ENCODE data around the gene ENTPD7.

ENTPD7 gene

GRCh38 chr10:99661377-99661763, 2.1 kb downstream of the ENTPD7 start:
- H3K4me3 Mint-ChIP-seq: peak overlapping the region; percentile 42 to 65 (median 51)
- no peak for TF ChIP-seq CTCF (IDR thresholded peaks at IDR 0.05; ENCODE audit: unreplicated experiment in 3 of 3)
- H3K27me3 Mint-ChIP-seq (ENCODE audit: low read depth): peaks cover 23% of the 10 kb centered on the region
- H3K27ac Mint-ChIP-seq: no peak overlapping the region
- H3K36me3 Mint-ChIP-seq (ENCODE audit: low read depth): peaks cover 19% of the 10 kb centered on the region
- peaks cover 17% of the 10 kb centered on the region for H3K4me1 Mint-ChIP-seq
- H3K9me3 Mint-ChIP-seq: no peaks in the 10 kb centered on the region

GRCh38 chr10:99665304-99665703, 6.0 kb downstream of the ENTPD7 start:
- peaks cover 33% of the 10 kb centered on the region for H3K36me3 Mint-ChIP-seq (ENCODE audit: low read depth)
- no peaks in the 10 kb centered on the region for H3K27me3 Mint-ChIP-seq (ENCODE audit: low read depth)
- TF ChIP-seq CTCF (IDR thresholded peaks at IDR 0.05; ENCODE audit: unreplicated experiment in 3 of 3): no peak
- no peak overlapping the region for H3K27ac Mint-ChIP-seq
- no peaks in the 10 kb centered on the region for H3K9me3 Mint-ChIP-seq
- H3K4me1 Mint-ChIP-seq: peaks cover under 1% of the 10 kb centered on the region
- H3K4me3 Mint-ChIP-seq: no peak overlapping the region

DNA sequence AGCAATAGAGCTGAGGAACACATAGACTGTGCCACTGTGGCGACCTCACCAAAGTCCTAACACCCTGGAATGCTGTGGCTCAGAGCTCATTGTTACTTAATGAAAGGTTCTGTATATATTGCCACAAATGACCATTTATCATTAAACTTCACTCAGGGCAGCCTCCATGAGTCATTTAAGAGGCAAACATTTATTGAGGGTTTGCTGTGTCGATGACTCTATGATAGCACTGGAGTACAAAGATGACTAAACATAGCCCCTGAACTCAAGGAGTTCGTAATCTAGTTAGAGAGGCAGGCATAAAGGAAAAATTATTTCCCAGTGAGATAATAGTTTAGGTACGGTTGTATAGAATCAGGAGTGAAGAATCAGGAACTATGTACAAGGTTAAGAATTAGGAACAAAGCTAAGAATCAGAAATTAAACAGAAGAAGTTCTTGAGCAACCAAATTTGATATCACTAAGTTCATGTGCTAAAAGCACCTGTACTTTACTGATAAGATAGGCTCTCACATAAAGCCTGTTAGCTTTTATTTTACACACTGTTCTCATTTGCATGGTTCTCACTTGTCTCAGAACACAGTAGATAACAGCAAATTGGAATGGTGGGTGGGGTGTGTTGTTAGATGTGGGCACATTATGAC, 7.9 kb downstream of the ENTPD7 start:
- Mint-ChIP-seq H3K36me3 (ENCODE audit: low read depth) (peaks cover 33% of the 10 kb centered on the region), H3K9me3 (no peaks in the 10 kb centered on the region), H3K4me1 (no peaks in the 10 kb centered on the region), H3K4me3 (no peak overlapping the region), H3K27ac (no peak overlapping the region), H3K27me3 (ENCODE audit: low read depth) (no peaks in the 10 kb centered on the region)
- TF ChIP-seq CTCF (IDR thresholded peaks at IDR 0.05; ENCODE audit: unreplicated experiment in 3 of 3): no peak

DNA sequence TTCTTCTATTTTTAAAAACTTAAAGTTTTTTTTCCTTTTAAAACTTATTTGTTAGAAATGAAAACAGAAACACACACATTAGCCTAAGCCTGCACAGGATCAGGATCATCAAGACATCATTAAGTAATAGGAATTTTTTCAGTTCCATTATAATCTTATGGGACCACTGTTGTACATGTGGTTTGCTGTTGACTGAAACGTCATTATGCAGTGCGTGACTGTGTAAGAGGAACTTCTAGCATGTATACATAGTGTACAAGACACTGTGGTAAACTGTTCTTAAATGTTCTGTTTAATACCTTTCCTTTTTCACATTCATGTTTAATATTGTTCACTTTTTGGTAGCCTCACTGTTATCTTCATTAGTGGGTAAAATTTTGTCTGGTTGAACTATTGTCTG, 12.1 kb downstream of the ENTPD7 start:
- peaks cover 12% of the 10 kb centered on the region for H3K4me1 Mint-ChIP-seq
- H3K27ac Mint-ChIP-seq: no peak overlapping the region
- no peak for TF ChIP-seq CTCF (IDR thresholded peaks at IDR 0.05; ENCODE audit: unreplicated experiment in 3 of 3)
- H3K27me3 Mint-ChIP-seq (ENCODE audit: low read depth): no peaks in the 10 kb centered on the region
- H3K36me3 Mint-ChIP-seq (ENCODE audit: low read depth): peaks cover 18% of the 10 kb centered on the region
- H3K4me3 Mint-ChIP-seq: no peak overlapping the region
- no peaks in the 10 kb centered on the region for H3K9me3 Mint-ChIP-seq

- no peaks in the 10 kb centered on the region for H3K27me3 Mint-ChIP-seq (ENCODE audit: low read depth)
Measured at GRCh38 chr10:99672884-99673283, 13.6 kb downstream of the ENTPD7 start.

More at GRCh38 chr10:99672884-99673283, 13.6 kb downstream of the ENTPD7 start:
- H3K4me1 Mint-ChIP-seq: peaks cover 13% of the 10 kb centered on the region
- TF ChIP-seq CTCF (IDR thresholded peaks at IDR 0.05; ENCODE audit: unreplicated experiment in 3 of 3): no peak
- no peak overlapping the region for H3K4me3 Mint-ChIP-seq
- H3K36me3 Mint-ChIP-seq (ENCODE audit: low read depth): peaks cover 7% of the 10 kb centered on the region
- no peak overlapping the region for H3K27ac Mint-ChIP-seq
- H3K9me3 Mint-ChIP-seq: no peaks in the 10 kb centered on the region

All from nephron (organoid).